Right lung (tissue), 5 donors: ENCODE data around the gene SELENON. TPM values are rescaled to one million over a fixed set of nuclear protein-coding genes. Genes with fewer than 3 reads are reported as not detected.

Experiments
- DNase-seq, 2 donors: peaks; one replicate each; pipeline ENCODE4 v3.0.0-alpha.2; 2013
- polyA plus RNA-seq, 5 donors: library from polyadenylated mRNA; unstranded; fragments of 120-200 nt; gene quantifications; one replicate each; pipeline versions ENCODE4 v1.2.1 to v1.2.3, GENCODE V29; 2013; ENCODE audit warnings: inconsistent platforms in 1 of 5, low replicate concordance in 1 of 5; ENCODE audit not compliant: insufficient read length in 5 of 5, insufficient read depth in 1 of 5

The SELENON gene
- polyA plus RNA-seq, 5 donors = 73.7 to 110 (median 88.6) TPM

- DNase-seq = no peak
These were observed 12.2 kb upstream of the SELENON start for GRCh38 chr1:25787760-25788166.

- DNase-seq = no peak
These were observed 9.5 kb upstream of the SELENON start for GRCh38 chr1:25790472-25790871.

GRCh38 chr1:25792115-25792514 is 7.9 kb upstream of the SELENON start:
- no peak for DNase-seq

- DNase-seq = no peak
These were observed 6.3 kb upstream of the SELENON start for GRCh38 chr1:25793585-25794170.

GRCh38 chr1:25794325-25794724 is 5.7 kb upstream of the SELENON start:
- DNase-seq = no peak

- DNase-seq = no peak
These were observed 4.8 kb upstream of the SELENON start for GRCh38 chr1:25795211-25795610.

- DNase-seq = no peak
These were observed 3.8 kb upstream of the SELENON start for GRCh38 chr1:25795946-25796810.

- peak; percentile 61 to 67 for DNase-seq
These were observed 3.1 kb upstream of the SELENON start for GRCh38 chr1:25796811-25797458.

GRCh38 chr1:25797939-25798338 is 2.1 kb upstream of the SELENON start:
- no peak for DNase-seq

- no peak for DNase-seq
These were observed 1.2 kb upstream of the SELENON start for GRCh38 chr1:25798666-25799351.

GRCh38 chr1:25799352-25799934 is 550 bp upstream of the SELENON start:
- DNase-seq = no peak

GRCh38 chr1:25800703-25801377 is 847 bp downstream of the SELENON start:
- DNase-seq = no peak

- no peak for DNase-seq
These were observed 2.9 kb downstream of the SELENON start for GRCh38 chr1:25802915-25803314.

- DNase-seq = no peak
These were observed 3.4 kb downstream of the SELENON start for GRCh38 chr1:25803368-25803767.

GRCh38 chr1:25804244-25804963 is 4.4 kb downstream of the SELENON start:
- no peak for DNase-seq

GRCh38 chr1:25804964-25805862 is 5.2 kb downstream of the SELENON start:
- DNase-seq = no peak

GRCh38 chr1:25805863-25806225 is 5.9 kb downstream of the SELENON start:
- DNase-seq = no peak

- no peak for DNase-seq
These were observed 6.4 kb downstream of the SELENON start for GRCh38 chr1:25806418-25806817.
